Measurements from ENCODE around the gene PRDM16. TPM values are rescaled to one million over a fixed set of nuclear protein-coding genes. Genes with fewer than 3 reads are reported as not detected.

PRDM16 gene
- total and polyA plus RNA-seq, 4 donors, result 0.05 to 0.67 (median 0.19) TPM

DNA sequence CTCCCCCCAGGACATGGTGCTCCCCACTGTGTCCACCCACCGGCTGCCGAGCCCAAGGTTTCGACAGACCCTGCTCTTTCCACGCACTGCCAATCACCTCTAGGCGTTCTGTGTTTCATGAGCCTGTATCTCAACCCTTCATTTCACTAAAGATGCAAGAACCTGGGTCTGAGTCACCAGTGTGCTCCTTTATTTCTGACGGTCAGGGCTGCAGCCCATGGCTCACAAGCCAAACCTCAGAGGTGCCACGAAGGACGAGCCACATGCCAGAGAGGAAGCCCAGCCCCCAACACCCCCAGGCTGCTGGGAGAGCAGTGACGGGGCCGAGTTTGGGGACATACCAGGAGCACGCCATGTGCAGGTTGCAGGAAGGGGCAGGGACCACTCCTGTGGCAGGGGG lies 306.2 kb downstream of the PRDM16 start:
- H3K9ac ChIP-seq (ENCODE audit: low read depth in 1 of 2, low read length in 2 of 2), result no peak overlapping the region
- TF ChIP-seq TAF1 (conservative IDR thresholded peaks at IDR 0.05), result no peak
- TF ChIP-seq RXRA (IDR thresholded peaks at IDR 0.05), result no peak
- TF ChIP-seq EGR1 (IDR thresholded peaks at IDR 0.05; ENCODE audit: low read depth in 2 of 2), result no peak
- no peak for TF ChIP-seq HNF4A (conservative IDR thresholded peaks at IDR 0.05)
- no peak for TF ChIP-seq HNF4G (IDR thresholded peaks at IDR 0.05)
- TF ChIP-seq, protein P1, sequence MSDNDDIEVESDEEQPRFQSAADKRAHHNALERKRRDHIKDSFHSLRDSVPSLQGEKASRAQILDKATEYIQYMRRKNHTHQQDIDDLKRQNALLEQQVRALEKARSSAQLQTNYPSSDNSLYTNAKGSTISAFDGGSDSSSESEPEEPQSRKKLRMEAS (IDR thresholded peaks at IDR 0.05), result no peak
- no peak for TF ChIP-seq GABPA (IDR thresholded peaks at IDR 0.05 in 1 of 2, conservative IDR thresholded peaks at IDR 0.05 in 1 of 2)
- TF ChIP-seq NR2F2 (IDR thresholded peaks at IDR 0.05), result no peak
- no peak for TF ChIP-seq JUND (IDR thresholded peaks at IDR 0.05)
- TF ChIP-seq, protein P2, sequence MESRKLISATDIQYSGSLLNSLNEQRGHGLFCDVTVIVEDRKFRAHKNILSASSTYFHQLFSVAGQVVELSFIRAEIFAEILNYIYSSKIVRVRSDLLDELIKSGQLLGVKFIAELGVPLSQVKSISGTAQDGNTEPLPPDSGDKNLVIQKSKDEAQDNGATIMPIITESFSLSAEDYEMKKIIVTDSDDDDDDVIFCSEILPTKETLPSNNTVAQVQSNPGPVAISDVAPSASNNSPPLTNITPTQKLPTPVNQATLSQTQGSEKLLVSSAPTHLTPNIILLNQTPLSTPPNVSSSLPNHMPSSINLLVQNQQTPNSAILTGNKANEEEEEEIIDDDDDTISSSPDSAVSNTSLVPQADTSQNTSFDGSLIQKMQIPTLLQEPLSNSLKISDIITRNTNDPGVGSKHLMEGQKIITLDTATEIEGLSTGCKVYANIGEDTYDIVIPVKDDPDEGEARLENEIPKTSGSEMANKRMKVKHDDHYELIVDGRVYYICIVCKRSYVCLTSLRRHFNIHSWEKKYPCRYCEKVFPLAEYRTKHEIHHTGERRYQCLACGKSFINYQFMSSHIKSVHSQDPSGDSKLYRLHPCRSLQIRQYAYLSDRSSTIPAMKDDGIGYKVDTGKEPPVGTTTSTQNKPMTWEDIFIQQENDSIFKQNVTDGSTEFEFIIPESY (IDR thresholded peaks at IDR 0.05), result no peak
- no peak for TF ChIP-seq FOXA1 (IDR thresholded peaks at IDR 0.05)
- TF ChIP-seq, protein P3, sequence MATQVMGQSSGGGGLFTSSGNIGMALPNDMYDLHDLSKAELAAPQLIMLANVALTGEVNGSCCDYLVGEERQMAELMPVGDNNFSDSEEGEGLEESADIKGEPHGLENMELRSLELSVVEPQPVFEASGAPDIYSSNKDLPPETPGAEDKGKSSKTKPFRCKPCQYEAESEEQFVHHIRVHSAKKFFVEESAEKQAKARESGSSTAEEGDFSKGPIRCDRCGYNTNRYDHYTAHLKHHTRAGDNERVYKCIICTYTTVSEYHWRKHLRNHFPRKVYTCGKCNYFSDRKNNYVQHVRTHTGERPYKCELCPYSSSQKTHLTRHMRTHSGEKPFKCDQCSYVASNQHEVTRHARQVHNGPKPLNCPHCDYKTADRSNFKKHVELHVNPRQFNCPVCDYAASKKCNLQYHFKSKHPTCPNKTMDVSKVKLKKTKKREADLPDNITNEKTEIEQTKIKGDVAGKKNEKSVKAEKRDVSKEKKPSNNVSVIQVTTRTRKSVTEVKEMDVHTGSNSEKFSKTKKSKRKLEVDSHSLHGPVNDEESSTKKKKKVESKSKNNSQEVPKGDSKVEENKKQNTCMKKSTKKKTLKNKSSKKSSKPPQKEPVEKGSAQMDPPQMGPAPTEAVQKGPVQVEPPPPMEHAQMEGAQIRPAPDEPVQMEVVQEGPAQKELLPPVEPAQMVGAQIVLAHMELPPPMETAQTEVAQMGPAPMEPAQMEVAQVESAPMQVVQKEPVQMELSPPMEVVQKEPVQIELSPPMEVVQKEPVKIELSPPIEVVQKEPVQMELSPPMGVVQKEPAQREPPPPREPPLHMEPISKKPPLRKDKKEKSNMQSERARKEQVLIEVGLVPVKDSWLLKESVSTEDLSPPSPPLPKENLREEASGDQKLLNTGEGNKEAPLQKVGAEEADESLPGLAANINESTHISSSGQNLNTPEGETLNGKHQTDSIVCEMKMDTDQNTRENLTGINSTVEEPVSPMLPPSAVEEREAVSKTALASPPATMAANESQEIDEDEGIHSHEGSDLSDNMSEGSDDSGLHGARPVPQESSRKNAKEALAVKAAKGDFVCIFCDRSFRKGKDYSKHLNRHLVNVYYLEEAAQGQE (IDR thresholded peaks at IDR 0.05), result no peak
- TF ChIP-seq RAD21 (IDR thresholded peaks at IDR 0.05), result no peak
- no peak overlapping the region for H3K27ac ChIP-seq (ENCODE audit: low read depth in 1 of 2, low read length in 2 of 2)
- WGBS, result 77% methylated on average over 11 of the region's 11 CpGs
- H3K9me3 ChIP-seq (ENCODE audit: control insufficient read depth in 4 of 4, low read length in 3 of 4), result no peaks in the 10 kb centered on the region
- H3K4me1 ChIP-seq (ENCODE audit: control insufficient read depth in 4 of 4, insufficient read depth in 4 of 4, low read length in 3 of 4), result no peaks in the 10 kb centered on the region
- H3K27me3 ChIP-seq (ENCODE audit: control insufficient read depth in 4 of 4, insufficient read depth in 4 of 4, low read length in 3 of 4), result peaks cover 0 to 5% (median 0%) of the 10 kb centered on the region in 4 donors
- no peak for DNase-seq (ENCODE audit: low spot score)
- no peak overlapping the region for H3K4me3 ChIP-seq (ENCODE audit: low read depth in 1 of 3, low read length in 3 of 3)
- H3K36me3 ChIP-seq (ENCODE audit: control insufficient read depth in 4 of 4, insufficient read depth in 3 of 4, low read depth in 1 of 4, low read length in 3 of 4), result no peaks in the 10 kb centered on the region

DNA sequence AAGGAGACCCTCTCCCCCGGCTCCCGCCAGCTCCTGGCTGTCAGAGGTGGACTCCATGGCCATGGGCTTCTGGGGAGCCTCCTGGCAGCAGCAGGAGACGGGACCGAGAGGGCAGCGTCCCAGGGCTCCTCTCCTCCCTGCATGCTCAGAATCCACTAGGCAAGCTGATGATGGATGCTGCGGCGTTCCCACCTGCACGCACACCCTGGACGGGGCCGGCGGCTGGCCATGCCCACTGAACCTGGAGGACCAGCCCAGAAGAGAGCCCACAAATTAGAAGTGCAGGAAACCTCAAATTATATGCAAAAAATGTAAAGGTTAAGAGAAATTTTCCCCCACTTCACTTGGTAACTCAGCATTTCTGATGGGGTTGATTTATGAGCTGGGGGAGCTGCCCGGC lies 308.2 kb downstream of the PRDM16 start:
- H3K36me3 ChIP-seq (ENCODE audit: control insufficient read depth in 4 of 4, insufficient read depth in 3 of 4, low read depth in 1 of 4, low read length in 3 of 4), result no peaks in the 10 kb centered on the region
- no peak overlapping the region for H3K27ac ChIP-seq (ENCODE audit: low read depth in 1 of 2, low read length in 2 of 2)
- H3K9ac ChIP-seq (ENCODE audit: low read depth in 1 of 2, low read length in 2 of 2), result no peak overlapping the region
- no peaks in the 10 kb centered on the region for H3K4me1 ChIP-seq (ENCODE audit: control insufficient read depth in 4 of 4, insufficient read depth in 4 of 4, low read length in 3 of 4)
- H3K4me3 ChIP-seq (ENCODE audit: low read depth in 1 of 3, low read length in 3 of 3), result no peak overlapping the region
- no peak for DNase-seq (ENCODE audit: low spot score)
- WGBS, result 84% methylated on average over 12 of the region's 12 CpGs
- H3K27me3 ChIP-seq (ENCODE audit: control insufficient read depth in 4 of 4, insufficient read depth in 4 of 4, low read length in 3 of 4), result peaks cover 0 to 2% (median 0%) of the 10 kb centered on the region in 4 donors
- TF ChIP-seq FOXA2 (IDR thresholded peaks at IDR 0.05), result no peak
- TF ChIP-seq EGR1 (IDR thresholded peaks at IDR 0.05; ENCODE audit: low read depth in 2 of 2), result no peak
- TF ChIP-seq, protein P1 (IDR thresholded peaks at IDR 0.05), result no peak
- TF ChIP-seq, protein P4, sequence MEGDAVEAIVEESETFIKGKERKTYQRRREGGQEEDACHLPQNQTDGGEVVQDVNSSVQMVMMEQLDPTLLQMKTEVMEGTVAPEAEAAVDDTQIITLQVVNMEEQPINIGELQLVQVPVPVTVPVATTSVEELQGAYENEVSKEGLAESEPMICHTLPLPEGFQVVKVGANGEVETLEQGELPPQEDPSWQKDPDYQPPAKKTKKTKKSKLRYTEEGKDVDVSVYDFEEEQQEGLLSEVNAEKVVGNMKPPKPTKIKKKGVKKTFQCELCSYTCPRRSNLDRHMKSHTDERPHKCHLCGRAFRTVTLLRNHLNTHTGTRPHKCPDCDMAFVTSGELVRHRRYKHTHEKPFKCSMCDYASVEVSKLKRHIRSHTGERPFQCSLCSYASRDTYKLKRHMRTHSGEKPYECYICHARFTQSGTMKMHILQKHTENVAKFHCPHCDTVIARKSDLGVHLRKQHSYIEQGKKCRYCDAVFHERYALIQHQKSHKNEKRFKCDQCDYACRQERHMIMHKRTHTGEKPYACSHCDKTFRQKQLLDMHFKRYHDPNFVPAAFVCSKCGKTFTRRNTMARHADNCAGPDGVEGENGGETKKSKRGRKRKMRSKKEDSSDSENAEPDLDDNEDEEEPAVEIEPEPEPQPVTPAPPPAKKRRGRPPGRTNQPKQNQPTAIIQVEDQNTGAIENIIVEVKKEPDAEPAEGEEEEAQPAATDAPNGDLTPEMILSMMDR (IDR thresholded peaks at IDR 0.05; ENCODE audit: low read depth, low read length, missing input control), result no peak
- TF ChIP-seq NR2F2 (IDR thresholded peaks at IDR 0.05), result no peak
- no peak for TF ChIP-seq SP1 (IDR thresholded peaks at IDR 0.05)
- TF ChIP-seq FOXA1 (IDR thresholded peaks at IDR 0.05), result no peak
- TF ChIP-seq, protein P3 (IDR thresholded peaks at IDR 0.05), result no peak
- TF ChIP-seq TAF1 (conservative IDR thresholded peaks at IDR 0.05), result no peak
- TF ChIP-seq HNF4G (IDR thresholded peaks at IDR 0.05), result no peak
- TF ChIP-seq GABPA (IDR thresholded peaks at IDR 0.05 in 1 of 2, conservative IDR thresholded peaks at IDR 0.05 in 1 of 2), result no peak
- TF ChIP-seq RXRA (IDR thresholded peaks at IDR 0.05), result no peak
- TF ChIP-seq JUND (IDR thresholded peaks at IDR 0.05), result no peak
- TF ChIP-seq YY1 (IDR thresholded peaks at IDR 0.05), result no peak
- TF ChIP-seq RAD21 (IDR thresholded peaks at IDR 0.05), result no peak
- H3K9me3 ChIP-seq (ENCODE audit: control insufficient read depth in 4 of 4, low read length in 3 of 4), result no peaks in the 10 kb centered on the region
